Activated CD4-positive, CD25-positive, alpha-beta regulatory T cell treated with anti-CD3 and anti-CD28 coated beads, Interleukin-2, amount 50 U/mL, for 24 hours (primary cell): Measurements from ENCODE around the gene GPC6.
"Not testable (repeated sequence)": the region's sequence is repeated elsewhere in the genome, so short reads cannot be mapped to it uniquely, and the experiment has no call there.

Experiments used
- ATAC-seq, 2 donors: fragments of 150-1000 bp; cut with Tn5 transposase; one replicate each; pipeline ENCODE4 v1.10.0; 2021; ENCODE audit warnings: mild to moderate bottlenecking in 1 of 2, moderate library complexity in 1 of 2

Gene GPC6

DNA sequence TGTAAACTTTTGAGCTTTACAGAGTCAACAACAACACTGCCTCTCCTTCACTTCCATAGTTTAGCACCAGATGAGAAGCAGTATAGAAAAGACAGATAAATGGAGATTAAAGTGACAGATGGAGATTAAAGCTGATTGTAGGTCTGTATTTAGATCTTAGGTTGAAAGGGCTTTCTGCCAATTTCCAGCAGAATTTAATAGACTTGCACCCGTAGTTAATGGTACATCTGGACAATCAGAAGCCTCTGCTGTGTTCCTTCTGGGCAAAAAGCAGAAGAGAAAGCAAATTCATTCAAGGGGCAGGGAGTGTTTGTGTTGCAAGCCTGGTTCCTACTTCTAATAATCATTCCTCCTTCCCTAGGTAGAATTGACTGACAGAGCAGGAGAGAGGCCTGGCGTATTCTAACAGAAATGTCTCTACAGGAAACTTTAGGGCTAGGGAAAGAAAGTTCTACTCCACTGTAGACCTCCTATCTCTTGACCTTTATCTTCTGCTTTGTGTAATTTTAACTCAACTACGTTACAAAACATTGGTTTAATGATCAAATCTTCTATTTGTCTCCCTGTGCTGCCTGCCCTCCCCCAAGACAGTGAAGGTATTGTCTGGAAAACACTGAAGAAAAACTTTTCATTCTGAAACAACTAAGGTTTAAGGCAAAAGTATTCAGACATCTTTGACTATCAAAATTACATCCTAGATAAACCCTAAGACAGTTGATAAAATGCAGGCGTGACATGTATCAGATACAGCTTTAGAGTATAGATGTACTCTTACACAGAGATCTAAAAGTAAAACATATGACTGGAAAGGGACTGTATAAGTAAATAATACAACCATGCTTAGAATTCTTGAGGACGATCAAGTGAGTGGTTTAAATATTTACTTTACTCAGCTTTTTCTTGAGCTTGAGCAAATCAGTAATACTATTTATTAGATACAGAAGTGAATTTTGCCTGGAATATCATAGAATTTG is 44.4 kb downstream of the GPC6 start:
- ATAC-seq = no peak

DNA sequence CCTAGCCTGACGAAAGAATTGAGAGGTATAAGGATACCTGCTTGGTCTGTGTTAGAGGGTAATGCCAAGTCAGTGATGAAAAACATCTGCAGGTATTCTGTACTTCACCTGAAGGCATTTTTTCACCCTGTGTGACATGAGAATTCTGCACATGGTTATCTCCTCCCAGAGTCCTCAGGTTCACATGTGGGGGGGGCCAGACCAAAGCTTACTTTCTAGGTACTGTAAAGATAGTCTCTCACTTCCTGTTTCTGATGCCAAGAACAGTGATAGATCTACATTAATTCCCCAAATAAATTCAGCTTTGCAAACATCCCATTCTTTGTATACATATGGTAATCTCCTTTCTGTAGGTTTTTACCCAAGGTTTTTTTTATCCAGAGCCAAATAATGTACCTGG is 53.4 kb downstream of the GPC6 start:
- no peak for ATAC-seq

DNA sequence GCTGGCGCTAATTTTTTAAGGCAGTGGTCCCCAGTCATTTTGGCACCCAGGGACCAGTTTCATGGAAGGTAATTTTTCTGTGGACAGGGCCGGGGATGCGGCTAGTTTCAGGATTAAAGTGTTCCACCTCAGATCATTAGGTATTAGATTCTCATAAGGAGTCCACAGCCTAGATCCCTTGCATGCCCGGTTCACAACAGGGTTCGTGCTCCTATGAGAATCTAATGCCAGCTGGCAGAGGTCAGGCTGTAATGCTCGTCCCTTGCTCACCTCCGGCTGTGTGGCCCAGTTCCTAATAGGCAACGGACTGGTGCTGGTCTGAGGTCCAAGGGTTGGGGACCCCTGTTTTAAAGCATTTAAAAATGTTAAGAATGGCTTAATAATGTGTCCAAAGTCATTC is 54.1 kb downstream of the GPC6 start:
- no peak for ATAC-seq

GRCh38 chr13:93283255-93283654 is 56.6 kb downstream of the GPC6 start:
- no peak for ATAC-seq

DNA sequence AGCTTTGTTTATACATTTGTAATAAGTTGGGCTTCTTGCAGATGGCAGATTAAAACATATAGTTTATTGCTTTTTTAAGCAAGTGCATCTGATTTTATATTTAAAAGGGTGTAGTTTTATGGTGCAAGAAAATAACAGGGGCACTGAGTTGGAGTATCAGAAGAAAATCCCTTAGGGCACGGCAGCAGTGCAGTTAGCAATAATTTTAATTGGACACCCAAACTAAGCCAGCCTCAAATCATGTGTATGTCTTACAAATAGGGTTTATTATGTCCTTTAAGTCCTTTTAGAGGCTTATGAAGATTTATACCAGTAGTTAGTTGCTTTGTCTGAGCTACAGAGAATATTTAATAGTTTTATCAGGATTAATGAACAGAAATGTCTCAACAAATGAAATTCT is 57.5 kb downstream of the GPC6 start:
- ATAC-seq = no peak

DNA sequence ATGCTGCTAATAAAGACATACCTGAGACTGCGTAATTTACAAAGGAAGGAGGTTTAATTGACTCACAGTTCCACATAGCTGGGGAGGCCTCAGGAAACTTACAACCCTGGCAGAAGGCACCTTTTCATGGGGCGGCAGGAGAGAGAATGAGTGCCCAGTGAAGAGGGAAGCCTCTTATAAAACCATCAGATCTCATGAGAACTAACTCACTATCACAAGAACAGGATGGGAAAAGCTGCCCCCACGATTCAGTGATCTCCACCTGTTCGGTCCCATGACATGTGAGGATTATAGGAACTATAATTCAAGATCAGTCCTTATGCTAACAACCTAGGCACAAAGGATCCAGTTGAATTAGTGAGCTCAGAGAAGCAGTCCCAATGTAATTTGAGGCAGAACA is 59.4 kb downstream of the GPC6 start:
- no peak for ATAC-seq

DNA sequence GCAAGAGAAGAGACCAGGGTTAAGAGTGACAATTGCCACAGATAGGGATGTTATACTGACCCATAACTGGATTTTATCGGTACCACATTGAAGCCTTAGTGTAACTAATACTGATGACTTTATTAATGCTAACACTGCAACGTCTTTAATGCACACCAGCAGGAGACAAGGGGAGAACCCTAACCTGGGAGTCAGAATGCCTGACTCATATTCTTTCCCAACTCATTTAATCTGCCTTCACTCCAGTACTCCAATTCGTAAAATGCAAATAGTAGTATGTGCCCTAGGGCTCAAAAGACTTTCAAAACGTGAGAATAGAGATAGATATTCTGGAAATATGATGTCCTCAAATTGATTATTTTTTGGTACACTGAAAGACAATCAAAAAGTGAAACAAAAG is 62.4 kb downstream of the GPC6 start:
- ATAC-seq = no peak

DNA sequence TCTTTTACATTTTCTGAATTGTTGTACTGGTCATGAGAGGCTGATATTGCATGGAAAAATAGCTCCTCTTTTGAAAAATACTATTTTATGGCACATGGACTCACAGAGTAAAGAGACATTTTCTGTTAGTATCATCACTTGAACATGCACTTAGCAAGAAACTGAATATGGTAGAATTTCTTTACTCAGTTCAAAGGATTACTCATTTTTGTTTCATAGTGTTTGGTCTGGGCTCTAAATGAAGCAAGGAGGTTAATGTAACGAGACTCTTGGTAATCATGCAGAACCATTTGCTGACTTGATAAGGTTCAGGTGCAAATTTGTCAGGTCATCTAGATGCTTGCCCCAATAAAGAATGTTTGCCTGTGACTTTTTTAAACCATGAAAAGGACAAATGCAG is 63.2 kb downstream of the GPC6 start:
- no peak for ATAC-seq

DNA sequence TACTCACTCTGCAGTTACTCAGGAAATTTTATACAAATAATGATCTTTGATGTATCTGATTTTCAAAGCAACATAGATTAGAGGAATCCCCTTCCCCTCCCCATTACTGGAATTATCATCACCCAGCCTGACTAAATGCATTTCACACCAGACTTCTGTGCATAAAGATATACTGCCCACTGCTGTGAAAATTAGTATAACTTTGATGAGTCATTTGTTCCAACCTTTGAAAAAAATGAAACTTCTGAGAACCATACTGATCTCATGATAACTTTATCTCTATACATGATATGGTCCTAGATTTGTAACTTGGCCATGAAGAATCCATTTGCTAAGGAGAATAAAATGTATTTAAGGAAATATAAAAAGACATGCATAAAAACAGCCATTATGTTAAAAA is 63.9 kb downstream of the GPC6 start:
- no peak for ATAC-seq

GRCh38 chr13:93292366-93292765 is 65.8 kb downstream of the GPC6 start:
- no peak for ATAC-seq

DNA sequence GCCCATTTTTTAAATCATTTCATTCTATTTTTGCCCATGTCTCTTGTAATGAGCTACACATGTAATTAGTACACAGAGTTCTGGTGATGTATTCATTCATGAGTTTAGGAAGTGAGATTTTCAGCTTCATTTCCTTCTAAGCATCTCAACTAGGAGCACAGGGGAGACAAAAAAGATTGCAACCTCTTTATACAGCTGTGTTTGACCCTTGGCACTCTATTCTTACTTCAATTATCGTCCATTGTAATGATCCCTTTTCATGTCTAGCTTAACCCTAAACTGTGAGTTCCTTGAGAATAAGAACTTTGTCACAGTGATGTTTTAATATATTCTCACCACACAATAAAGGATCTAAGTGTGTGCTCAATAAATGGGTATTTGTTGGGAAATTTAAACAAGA is 67.1 kb downstream of the GPC6 start:
- ATAC-seq = no peak

- no peak for ATAC-seq
Observed at GRCh38 chr13:93296584-93296983, 70.0 kb downstream of the GPC6 start.

DNA sequence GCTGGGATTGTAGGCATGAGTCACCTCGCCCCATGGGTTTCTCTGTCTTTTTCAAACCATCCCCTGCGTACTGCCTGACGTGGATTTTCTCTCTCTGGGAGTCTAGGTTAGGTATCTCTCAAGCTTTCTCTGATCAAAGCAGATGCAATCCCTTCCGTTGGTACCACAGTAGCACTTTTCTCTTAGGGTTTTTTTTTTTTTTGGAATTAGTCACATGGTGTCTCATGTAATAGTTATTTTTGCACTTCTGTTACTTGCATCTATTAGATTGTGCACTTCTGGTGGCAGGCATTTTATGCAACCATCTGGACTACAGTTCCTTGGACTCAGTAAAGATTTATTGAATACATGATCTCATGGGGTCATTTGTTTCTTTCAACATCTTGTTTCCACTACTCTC is 72.1 kb downstream of the GPC6 start:
- no peak for ATAC-seq

DNA sequence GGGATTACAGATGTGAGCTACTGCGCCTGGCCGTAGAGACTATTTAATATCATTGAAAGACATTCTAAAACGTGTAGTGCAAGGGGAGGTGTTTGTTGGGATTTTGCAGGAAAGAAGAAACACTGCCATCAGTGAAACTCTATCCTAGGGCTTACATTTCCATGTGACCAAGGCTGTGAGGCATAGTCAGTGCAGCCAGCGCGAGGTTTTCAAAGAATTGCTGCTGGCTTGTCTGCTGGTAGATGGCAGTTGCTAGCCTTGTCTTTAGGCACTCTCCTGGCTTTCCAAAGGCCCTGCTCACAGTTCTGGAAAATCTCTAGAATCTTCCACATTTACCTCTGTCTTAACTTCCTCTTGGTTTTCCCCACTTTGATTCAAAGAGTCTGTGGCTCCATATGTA is 77.5 kb downstream of the GPC6 start:
- ATAC-seq = no peak

- ATAC-seq = no peak
Observed at GRCh38 chr13:93304868-93305613, 78.4 kb downstream of the GPC6 start.

DNA sequence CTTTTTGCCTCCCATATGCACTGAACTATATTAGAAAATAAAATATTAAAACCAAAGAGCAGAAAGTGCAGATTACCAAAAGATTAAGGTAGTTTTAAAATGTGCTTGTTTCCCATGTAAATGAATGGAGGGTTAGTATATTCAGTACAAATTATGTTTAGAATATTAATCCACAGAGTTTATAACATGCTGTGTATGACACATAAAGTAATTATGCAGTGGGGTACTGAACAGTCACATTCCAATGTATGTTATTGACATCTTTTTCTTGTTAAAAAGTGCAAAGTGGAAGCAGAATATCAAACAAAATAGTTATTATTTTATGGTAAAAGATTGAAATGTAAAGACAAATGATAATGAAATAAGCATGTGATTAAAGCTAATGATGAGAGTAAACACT is 79.3 kb downstream of the GPC6 start:
- no peak for ATAC-seq

GRCh38 chr13:93307136-93307535 is 80.5 kb downstream of the GPC6 start:
- ATAC-seq = no peak

GRCh38 chr13:93307651-93308050 is 81.0 kb downstream of the GPC6 start:
- no peak for ATAC-seq

DNA sequence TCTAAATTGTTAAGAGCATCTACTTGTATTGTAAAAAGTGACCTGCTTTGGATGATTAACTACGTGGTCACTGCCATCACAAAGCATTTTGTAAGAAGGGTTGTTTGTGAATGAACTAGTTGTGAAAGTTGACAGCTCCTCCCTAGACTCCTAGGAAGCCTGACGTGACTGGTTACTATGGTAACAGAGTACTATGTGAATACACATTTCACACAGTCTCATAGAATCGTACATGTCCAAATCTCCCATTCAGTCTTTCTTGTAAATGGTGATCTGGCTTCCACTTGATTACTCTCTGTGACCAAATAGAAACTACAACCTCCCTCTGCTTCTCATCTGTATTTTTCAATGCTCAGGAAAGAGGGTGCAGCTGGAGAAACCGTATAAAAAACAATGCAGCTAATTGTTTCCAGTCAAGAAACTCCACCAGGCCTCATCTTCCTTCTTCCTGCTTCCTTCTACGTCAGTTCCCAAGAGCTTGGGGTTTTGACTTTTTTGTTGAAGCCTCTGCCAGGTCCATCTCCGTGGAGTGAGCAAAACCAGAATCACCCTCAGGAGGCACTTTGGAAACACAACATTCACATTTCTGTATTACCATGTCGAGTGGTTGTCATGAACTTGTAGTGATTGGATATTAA is 83.4 kb downstream of the GPC6 start:
- no peak for ATAC-seq

DNA sequence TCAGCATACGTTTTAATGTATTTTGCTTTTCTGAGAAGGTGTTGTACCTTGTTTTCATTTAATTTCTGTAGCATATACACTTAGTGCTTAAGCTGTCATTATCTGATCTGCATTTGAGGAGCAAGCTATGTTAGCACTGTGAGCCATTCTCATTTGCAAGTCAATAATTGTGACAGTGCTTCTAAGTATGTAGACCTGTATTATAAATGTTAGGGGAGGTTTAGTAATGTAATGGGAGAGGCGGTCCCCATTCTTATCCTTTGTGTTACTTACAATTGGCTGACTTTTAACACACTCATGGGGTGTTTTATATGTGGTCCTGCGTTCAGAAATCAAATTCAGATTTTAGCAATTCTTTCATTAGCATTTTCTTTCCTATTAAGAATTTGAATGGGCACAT is 90.2 kb downstream of the GPC6 start:
- no peak for ATAC-seq

GRCh38 chr13:93318534-93319254 is 92.1 kb downstream of the GPC6 start:
- no peak for ATAC-seq

- ATAC-seq = no peak
Observed at GRCh38 chr13:93320942-93321341, 94.3 kb downstream of the GPC6 start.

- ATAC-seq = not testable (repeated sequence)
Observed at GRCh38 chr13:93323880-93324279, 97.3 kb downstream of the GPC6 start.
